Measurements from ENCODE around the gene DHRS7B.

Gene DHRS7B

GRCh38 chr17:21194703-21195102 is 67.9 kb downstream of the DHRS7B start:
- Histone ChIP-seq H3K4me3 (ENCODE audit: low read length) (no peak overlapping the region), H2BK15ac (replicated peaks; ENCODE audit: low read depth) (no peak overlapping the region), H3K27me3 (ENCODE audit: insufficient read depth, low read length, poor library complexity) (no peaks in the 10 kb centered on the region), H3K18ac (ENCODE audit: low read length) (no peak overlapping the region), H4K5ac (ENCODE audit: low read length) (no peak overlapping the region), H3K56ac (ENCODE audit: low read length) (no peak overlapping the region), H3K79me2 (ENCODE audit: control insufficient read depth, insufficient read depth, low read length) (peaks cover 14% of the 10 kb centered on the region), H3K4me2 (ENCODE audit: low read length) (no peak overlapping the region), H3K23ac (ENCODE audit: low read length) (no peak overlapping the region), H3K36me3 (ENCODE audit: control insufficient read depth, insufficient read depth, low read length) (peaks cover 5% of the 10 kb centered on the region), H2BK120ac (ENCODE audit: low read depth, low read length) (no peak overlapping the region), H3K9ac (ENCODE audit: low read length) (no peak overlapping the region), H3K79me1 (ENCODE audit: low read length) (peaks cover 15% of the 10 kb centered on the region), H3K4me1 (ENCODE audit: control insufficient read depth, low read depth, low read length) (no peaks in the 10 kb centered on the region), H2BK5ac (ENCODE audit: low read length) (no peak overlapping the region), H3K4ac (ENCODE audit: low read depth, low read length) (no peak overlapping the region), H4K8ac (ENCODE audit: low read depth, low read length) (no peak overlapping the region), H2AK5ac (ENCODE audit: low read length) (no peak overlapping the region), H3K27ac (ENCODE audit: low read depth, low read length) (no peak overlapping the region)
- no peak for DNase-seq
- WGBS (ENCODE audit: extremely low coverage, insufficient coverage, low lambda C conversion rate) = no CpG with 5 or more reads among the region's 5 CpGs

GRCh38 chr17:21196126-21196525 is 69.4 kb downstream of the DHRS7B start:
- Histone ChIP-seq H3K79me1 (ENCODE audit: low read length) (peaks cover 26% of the 10 kb centered on the region), H3K79me2 (ENCODE audit: control insufficient read depth, insufficient read depth, low read length) (peaks cover 28% of the 10 kb centered on the region), H4K5ac (ENCODE audit: low read length) (no peak overlapping the region), H2BK120ac (ENCODE audit: low read depth, low read length) (no peak overlapping the region), H3K23ac (ENCODE audit: low read length) (no peak overlapping the region), H3K9ac (ENCODE audit: low read length) (no peak overlapping the region), H3K56ac (ENCODE audit: low read length) (no peak overlapping the region), H3K18ac (ENCODE audit: low read length) (no peak overlapping the region), H3K36me3 (ENCODE audit: control insufficient read depth, insufficient read depth, low read length) (peaks cover 5% of the 10 kb centered on the region), H3K4me2 (ENCODE audit: low read length) (no peak overlapping the region), H3K4me3 (ENCODE audit: low read length) (no peak overlapping the region), H2BK15ac (replicated peaks; ENCODE audit: low read depth) (no peak overlapping the region), H3K4ac (ENCODE audit: low read depth, low read length) (no peak overlapping the region), H3K27ac (ENCODE audit: low read depth, low read length) (no peak overlapping the region), H2BK5ac (ENCODE audit: low read length) (no peak overlapping the region), H3K27me3 (ENCODE audit: insufficient read depth, low read length, poor library complexity) (no peaks in the 10 kb centered on the region), H2AK5ac (ENCODE audit: low read length) (no peak overlapping the region), H3K4me1 (ENCODE audit: control insufficient read depth, low read depth, low read length) (peaks cover 3% of the 10 kb centered on the region), H4K8ac (ENCODE audit: low read depth, low read length) (no peak overlapping the region)
- DNase-seq = no peak
- no CpG with 5 or more reads among the region's 5 CpGs for WGBS (ENCODE audit: extremely low coverage, insufficient coverage, low lambda C conversion rate)

- Histone ChIP-seq H2BK15ac (replicated peaks; ENCODE audit: low read depth) (no peak overlapping the region), H3K27ac (ENCODE audit: low read depth, low read length) (no peak overlapping the region), H3K56ac (ENCODE audit: low read length) (no peak overlapping the region), H4K8ac (ENCODE audit: low read depth, low read length) (no peak overlapping the region), H3K4ac (ENCODE audit: low read depth, low read length) (no peak overlapping the region), H3K79me1 (ENCODE audit: low read length) (peaks cover 35% of the 10 kb centered on the region), H2BK5ac (ENCODE audit: low read length) (no peak overlapping the region), H2BK120ac (ENCODE audit: low read depth, low read length) (no peak overlapping the region), H3K18ac (ENCODE audit: low read length) (no peak overlapping the region), H4K5ac (ENCODE audit: low read length) (no peak overlapping the region), H2AK5ac (ENCODE audit: low read length) (no peak overlapping the region), H3K27me3 (ENCODE audit: insufficient read depth, low read length, poor library complexity) (no peaks in the 10 kb centered on the region), H3K4me3 (ENCODE audit: low read length) (no peak overlapping the region), H3K23ac (ENCODE audit: low read length) (no peak overlapping the region), H3K4me1 (ENCODE audit: control insufficient read depth, low read depth, low read length) (peaks cover 3% of the 10 kb centered on the region), H3K36me3 (ENCODE audit: control insufficient read depth, insufficient read depth, low read length) (peaks cover 5% of the 10 kb centered on the region), H3K79me2 (ENCODE audit: control insufficient read depth, insufficient read depth, low read length) (peaks cover 50% of the 10 kb centered on the region), H3K4me2 (ENCODE audit: low read length) (no peak overlapping the region), H3K9ac (ENCODE audit: low read length) (no peak overlapping the region)
- no peak for DNase-seq
- no CpG with 5 or more reads among the region's 20 CpGs for WGBS (ENCODE audit: extremely low coverage, insufficient coverage, low lambda C conversion rate)
Measured at GRCh38 chr17:21198411-21198810, 71.6 kb downstream of the DHRS7B start.

GRCh38 chr17:21199311-21199710 is 72.5 kb downstream of the DHRS7B start:
- H3K4me2 ChIP-seq (ENCODE audit: low read length) = no peak overlapping the region
- no peak overlapping the region for H3K18ac ChIP-seq (ENCODE audit: low read length)
- H3K79me1 ChIP-seq (ENCODE audit: low read length) = peaks cover 35% of the 10 kb centered on the region
- H3K56ac ChIP-seq (ENCODE audit: low read length) = no peak overlapping the region
- no peak overlapping the region for H3K4me3 ChIP-seq (ENCODE audit: low read length)
- H3K27ac ChIP-seq (ENCODE audit: low read depth, low read length) = peak overlapping the region; percentile 13
- H3K4me1 ChIP-seq (ENCODE audit: control insufficient read depth, low read depth, low read length) = peaks cover 3% of the 10 kb centered on the region
- no peak overlapping the region for H2AK5ac ChIP-seq (ENCODE audit: low read length)
- H3K36me3 ChIP-seq (ENCODE audit: control insufficient read depth, insufficient read depth, low read length) = peaks cover 5% of the 10 kb centered on the region
- no peak overlapping the region for H2BK15ac ChIP-seq (replicated peaks; ENCODE audit: low read depth)
- H3K27me3 ChIP-seq (ENCODE audit: insufficient read depth, low read length, poor library complexity) = no peaks in the 10 kb centered on the region
- peaks cover 55% of the 10 kb centered on the region for H3K79me2 ChIP-seq (ENCODE audit: control insufficient read depth, insufficient read depth, low read length)
- no CpG with 5 or more reads among the region's 9 CpGs for WGBS (ENCODE audit: extremely low coverage, insufficient coverage, low lambda C conversion rate)
- peak; percentile 74 for DNase-seq
- no peak overlapping the region for H3K4ac ChIP-seq (ENCODE audit: low read depth, low read length)
- H4K5ac ChIP-seq (ENCODE audit: low read length) = no peak overlapping the region
- H2BK120ac ChIP-seq (ENCODE audit: low read depth, low read length) = no peak overlapping the region
- no peak overlapping the region for H3K23ac ChIP-seq (ENCODE audit: low read length)
- H4K8ac ChIP-seq (ENCODE audit: low read depth, low read length) = no peak overlapping the region
- H3K9ac ChIP-seq (ENCODE audit: low read length) = no peak overlapping the region
- H2BK5ac ChIP-seq (ENCODE audit: low read length) = no peak overlapping the region

- Histone ChIP-seq H3K9ac (ENCODE audit: low read length) (no peak overlapping the region), H2BK15ac (replicated peaks; ENCODE audit: low read depth) (no peak overlapping the region), H3K4me2 (ENCODE audit: low read length) (no peak overlapping the region), H4K5ac (ENCODE audit: low read length) (no peak overlapping the region), H3K23ac (ENCODE audit: low read length) (no peak overlapping the region), H2AK5ac (ENCODE audit: low read length) (no peak overlapping the region), H3K4me1 (ENCODE audit: control insufficient read depth, low read depth, low read length) (peaks cover 3% of the 10 kb centered on the region), H2BK120ac (ENCODE audit: low read depth, low read length) (no peak overlapping the region), H3K4ac (ENCODE audit: low read depth, low read length) (no peak overlapping the region), H3K4me3 (ENCODE audit: low read length) (no peak overlapping the region), H4K8ac (ENCODE audit: low read depth, low read length) (no peak overlapping the region), H3K36me3 (ENCODE audit: control insufficient read depth, insufficient read depth, low read length) (peaks cover 5% of the 10 kb centered on the region), H3K56ac (ENCODE audit: low read length) (no peak overlapping the region), H3K79me1 (ENCODE audit: low read length) (peaks cover 35% of the 10 kb centered on the region), H3K79me2 (ENCODE audit: control insufficient read depth, insufficient read depth, low read length) (peaks cover 61% of the 10 kb centered on the region), H3K27me3 (ENCODE audit: insufficient read depth, low read length, poor library complexity) (no peaks in the 10 kb centered on the region), H3K18ac (ENCODE audit: low read length) (no peak overlapping the region), H3K27ac (ENCODE audit: low read depth, low read length) (peak overlapping the region; percentile 13), H2BK5ac (ENCODE audit: low read length) (no peak overlapping the region)
- DNase-seq = no peak
- WGBS (ENCODE audit: extremely low coverage, insufficient coverage, low lambda C conversion rate) = no CpG with 5 or more reads among the region's 10 CpGs
Measured at GRCh38 chr17:21199856-21200255, 73.1 kb downstream of the DHRS7B start.

- no peak overlapping the region for H4K5ac ChIP-seq (ENCODE audit: low read length)
- peaks cover 36% of the 10 kb centered on the region for H3K79me1 ChIP-seq (ENCODE audit: low read length)
- H3K4me3 ChIP-seq (ENCODE audit: low read length) = no peak overlapping the region
- H3K36me3 ChIP-seq (ENCODE audit: control insufficient read depth, insufficient read depth, low read length) = peaks cover 5% of the 10 kb centered on the region
- no peak overlapping the region for H3K23ac ChIP-seq (ENCODE audit: low read length)
- no peak overlapping the region for H3K9ac ChIP-seq (ENCODE audit: low read length)
- H4K8ac ChIP-seq (ENCODE audit: low read depth, low read length) = no peak overlapping the region
- WGBS (ENCODE audit: extremely low coverage, insufficient coverage, low lambda C conversion rate) = no CpG with 5 or more reads among the region's 15 CpGs
- DNase-seq = no peak
- no peak overlapping the region for H3K18ac ChIP-seq (ENCODE audit: low read length)
- peaks cover 3% of the 10 kb centered on the region for H3K4me1 ChIP-seq (ENCODE audit: control insufficient read depth, low read depth, low read length)
- H2BK5ac ChIP-seq (ENCODE audit: low read length) = no peak overlapping the region
- H2BK15ac ChIP-seq (replicated peaks; ENCODE audit: low read depth) = no peak overlapping the region
- no peak overlapping the region for H3K4ac ChIP-seq (ENCODE audit: low read depth, low read length)
- H3K27me3 ChIP-seq (ENCODE audit: insufficient read depth, low read length, poor library complexity) = no peaks in the 10 kb centered on the region
- no peak overlapping the region for H3K27ac ChIP-seq (ENCODE audit: low read depth, low read length)
- H3K79me2 ChIP-seq (ENCODE audit: control insufficient read depth, insufficient read depth, low read length) = peaks cover 70% of the 10 kb centered on the region
- H3K56ac ChIP-seq (ENCODE audit: low read length) = no peak overlapping the region
- H3K4me2 ChIP-seq (ENCODE audit: low read length) = no peak overlapping the region
- H2BK120ac ChIP-seq (ENCODE audit: low read depth, low read length) = no peak overlapping the region
- no peak overlapping the region for H2AK5ac ChIP-seq (ENCODE audit: low read length)
Measured at GRCh38 chr17:21200590-21201297, 74.0 kb downstream of the DHRS7B start.
